Osteoblast (primary cell): Measurements from ENCODE around the gene FAM53C. TPM values are rescaled to one million over a fixed set of nuclear protein-coding genes. Genes with fewer than 3 reads are reported as not detected.

Experiments
- DNase-seq: peaks from one replicate; pipeline ENCODE4 v3.0.0; 2011; ENCODE audit warnings: low spot score, mixed read lengths; ENCODE audit not compliant: insufficient read length; ENCODE audit errors: missing footprints
- H2AFZ ChIP-seq: 2 replicates; pipeline ENCODE4 v1.6.0; 2011; ENCODE audit warnings: mild to moderate bottlenecking, low read length
- H3K27ac ChIP-seq: 2 replicates; pipeline ENCODE4 v1.5.1; 2011; ENCODE audit warnings: mild to moderate bottlenecking, low read depth, low read length, moderate library complexity
- H3K27me3 ChIP-seq: 2 replicates; pipeline ENCODE4 v1.6.0; 2012; ENCODE audit warnings: mild to moderate bottlenecking, control low read depth, inconsistent platforms, low read length, moderate library complexity; ENCODE audit not compliant: insufficient read depth
- H3K36me3 ChIP-seq: 2 replicates; pipeline ENCODE4 v1.5.1; 2011; ENCODE audit warnings: mild to moderate bottlenecking, low read length, control low read depth, moderate library complexity; ENCODE audit not compliant: insufficient read depth
- H3K4me1 ChIP-seq: 2 replicates; pipeline ENCODE4 v1.5.1; 2011; ENCODE audit warnings: mild to moderate bottlenecking, low read length, control low read depth, moderate library complexity; ENCODE audit not compliant: insufficient read depth
- H3K4me2 ChIP-seq: 2 replicates; pipeline ENCODE4 v1.6.0; 2011; ENCODE audit warnings: mild to moderate bottlenecking, low read length; ENCODE audit not compliant: insufficient read depth
- H3K4me3 ChIP-seq: fragments of 200-600 bp; sonication (generic); 3 replicates; pipeline ENCODE4 v1.5.1; 2012; ENCODE audit warnings: mild to moderate bottlenecking, low read length, inconsistent platforms; ENCODE audit not compliant: insufficient read depth
- H3K79me2 ChIP-seq: 2 replicates; pipeline ENCODE4 v1.6.0; 2012; ENCODE audit warnings: mild to moderate bottlenecking, low read length, control low read depth, inconsistent platforms; ENCODE audit not compliant: insufficient read depth
- H3K9me3 ChIP-seq: 2 replicates; pipeline ENCODE4 v1.5.1; 2011; ENCODE audit warnings: low read depth, low read length, control low read depth
- H4K20me1 ChIP-seq: 2 replicates; pipeline ENCODE4 v1.6.0; 2012; ENCODE audit warnings: mild to moderate bottlenecking, low read length, control low read depth; ENCODE audit not compliant: insufficient read depth
- CTCF ChIP-seq: IDR thresholded peaks from 2 replicates; pipeline ENCODE4 v1.5.1; 2011; ENCODE audit warnings: mild to moderate bottlenecking, low read depth, low read length, moderate library complexity; ENCODE audit errors: extremely low read depth
- total RNA-seq: library from RNA; depleted of rRNA; stranded (reverse); fragments of >200 nt; gene quantifications from 2 replicates; pipeline ENCODE4 v1.2.3, GENCODE V29; 2012

Gene FAM53C
- total RNA-seq, 1 donor, result 43.8 TPM

GRCh38 chr5:138351056-138351455, 13.0 kb downstream of the FAM53C start:
- no peak for TF ChIP-seq CTCF
- Histone ChIP-seq H3K27ac (peak overlapping the region; percentile 83), H3K4me3 (no peak overlapping the region), H3K27me3 (no peaks in the 10 kb centered on the region), H3K4me1 (peaks cover 59% of the 10 kb centered on the region), H3K36me3 (peaks cover 31% of the 10 kb centered on the region), H3K4me2 (peak overlapping the region; percentile 56), H3K9me3 (no peaks in the 10 kb centered on the region), H4K20me1 (peaks cover 29% of the 10 kb centered on the region), H3K79me2 (peaks cover 30% of the 10 kb centered on the region), H2AFZ (no peak overlapping the region)
- peak; percentile 88 for DNase-seq

- Histone ChIP-seq H3K79me2 (peaks cover 34% of the 10 kb centered on the region), H3K4me3 (peak overlapping the region; percentile 4), H3K27me3 (no peaks in the 10 kb centered on the region), H3K36me3 (peaks cover 28% of the 10 kb centered on the region), H2AFZ (no peak overlapping the region), H3K9me3 (no peaks in the 10 kb centered on the region), H4K20me1 (peaks cover 29% of the 10 kb centered on the region), H3K4me2 (peak overlapping the region; percentile 56), H3K27ac (peak overlapping the region; percentile 83), H3K4me1 (peaks cover 59% of the 10 kb centered on the region)
- no peak for TF ChIP-seq CTCF
- peak; percentile 45 for DNase-seq
These were observed 13.5 kb downstream of the FAM53C start for GRCh38 chr5:138351517-138351916.

- Histone ChIP-seq H3K27me3 (no peaks in the 10 kb centered on the region), H3K27ac (peak within 1 kb of the TSS; percentile 83), H4K20me1 (peaks cover 31% of the 10 kb centered on the region), H2AFZ (peak within 1 kb of the TSS; percentile 86), H3K4me1 (peaks cover 59% of the 10 kb centered on the region), H3K36me3 (peaks cover 21% of the 10 kb centered on the region), H3K4me2 (peak within 1 kb of the TSS; percentile 88), H3K4me3 (peak within 1 kb of the TSS; percentile 90), H3K9me3 (no peaks in the 10 kb centered on the region), H3K79me2 (peaks cover 40% of the 10 kb centered on the region)
- TF ChIP-seq CTCF, result peak; percentile 90
- peak; percentile 96 for DNase-seq
These were observed 14.1 kb downstream of the FAM53C start, which contains the start of gene KDM3B for GRCh38 chr5:138352071-138352721. TSS of gene KDM3B (plus strand) at chr5:138352685. CDS start at chr5:138352796, 111 bp downstream.

- peak overlapping the region; percentile 86 for H2AFZ ChIP-seq
- peak; percentile 17 for TF ChIP-seq CTCF
- H3K4me3 ChIP-seq, result peak overlapping the region; percentile 90
- no peaks in the 10 kb centered on the region for H3K9me3 ChIP-seq
- peak; percentile 78 for DNase-seq
- H3K27me3 ChIP-seq, result no peaks in the 10 kb centered on the region
- H4K20me1 ChIP-seq, result peaks cover 31% of the 10 kb centered on the region
- H3K4me1 ChIP-seq, result peaks cover 59% of the 10 kb centered on the region
- peaks cover 14% of the 10 kb centered on the region for H3K36me3 ChIP-seq
- peaks cover 47% of the 10 kb centered on the region for H3K79me2 ChIP-seq
- peak overlapping the region; percentile 64 for H3K27ac ChIP-seq
- peak overlapping the region; percentile 88 for H3K4me2 ChIP-seq
These were observed 14.9 kb downstream of the FAM53C start for GRCh38 chr5:138352722-138353559.
